Jurkat, Clone E6-1 (cell line): ENCODE measurements around the gene APBA1.
"Not testable (repeated sequence)": the region's sequence is repeated elsewhere in the genome, so short reads cannot be mapped to it uniquely, and the experiment has no call there.

Source experiments
- DNase-seq: peaks from one replicate; pipeline ENCODE4 v3.0.0-alpha.2; 2011; ENCODE audit warnings: low read depth, low spot score
- H3K4me3 ChIP-seq: 2 replicates; pipeline ENCODE4 v1.5.1; 2011; ENCODE audit warnings: mild to moderate bottlenecking, low read length, control low read depth, moderate library complexity

Gene APBA1

GRCh38 chr9:69617006-69617405 is 55.2 kb downstream of the APBA1 start:
- H3K4me3 ChIP-seq, result no peak overlapping the region
- DNase-seq, result no peak

GRCh38 chr9:69615880-69616279 is 56.3 kb downstream of the APBA1 start:
- H3K4me3 ChIP-seq, result no peak overlapping the region
- no peak for DNase-seq

- DNase-seq, result no peak
- H3K4me3 ChIP-seq, result no peak overlapping the region
These were observed 61.0 kb downstream of the APBA1 start for GRCh38 chr9:69611221-69611620.

GRCh38 chr9:69609156-69609555 is 63.0 kb downstream of the APBA1 start:
- H3K4me3 ChIP-seq, result no peak overlapping the region
- no peak for DNase-seq

DNA sequence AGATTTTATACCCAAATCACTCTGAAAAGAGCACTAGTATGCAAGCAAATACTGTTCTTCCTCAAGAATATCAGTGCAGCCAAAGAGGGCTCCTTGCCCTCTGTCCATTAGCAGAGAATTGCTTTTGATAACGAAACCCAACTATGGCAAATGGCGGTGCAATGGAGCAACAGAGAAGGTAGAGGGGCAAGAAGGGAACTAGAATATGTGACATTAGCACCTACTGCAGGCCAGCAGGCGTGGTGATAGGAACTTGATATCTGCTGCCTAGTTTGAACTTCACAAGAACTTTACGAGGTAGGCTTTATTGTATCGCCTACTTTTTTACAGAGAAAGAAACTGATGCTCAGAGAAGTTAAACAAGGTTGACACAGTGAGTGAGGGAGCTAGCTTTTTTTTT is 66.1 kb downstream of the APBA1 start:
- H3K4me3 ChIP-seq, result no peak overlapping the region
- no peak for DNase-seq

- H3K4me3 ChIP-seq, result no peak overlapping the region
- no peak for DNase-seq
These were observed 66.8 kb downstream of the APBA1 start for GRCh38 chr9:69605406-69605805.

- no peak for DNase-seq
- no peak overlapping the region for H3K4me3 ChIP-seq
These were observed 67.5 kb downstream of the APBA1 start for GRCh38 chr9:69604568-69605219.

DNA sequence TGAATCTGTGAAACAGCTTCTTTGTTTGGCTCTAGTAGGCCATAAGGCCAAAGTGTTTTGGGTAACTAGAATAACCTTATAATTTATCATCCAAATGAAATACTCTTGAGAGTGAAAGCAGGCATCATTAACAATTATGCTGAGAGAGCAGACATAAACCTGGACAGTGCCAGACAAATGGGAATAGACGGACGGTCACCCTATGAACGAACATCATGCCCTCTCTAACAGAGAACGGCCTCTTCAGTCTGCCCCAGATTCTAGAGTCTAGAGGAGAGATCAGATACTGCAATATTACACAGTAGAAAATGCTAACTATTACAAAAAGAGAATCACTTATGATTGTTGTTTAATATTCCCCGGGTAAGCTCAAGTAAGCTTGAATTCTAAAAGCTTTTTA is 68.5 kb downstream of the APBA1 start:
- no peak for DNase-seq
- H3K4me3 ChIP-seq, result no peak overlapping the region

DNA sequence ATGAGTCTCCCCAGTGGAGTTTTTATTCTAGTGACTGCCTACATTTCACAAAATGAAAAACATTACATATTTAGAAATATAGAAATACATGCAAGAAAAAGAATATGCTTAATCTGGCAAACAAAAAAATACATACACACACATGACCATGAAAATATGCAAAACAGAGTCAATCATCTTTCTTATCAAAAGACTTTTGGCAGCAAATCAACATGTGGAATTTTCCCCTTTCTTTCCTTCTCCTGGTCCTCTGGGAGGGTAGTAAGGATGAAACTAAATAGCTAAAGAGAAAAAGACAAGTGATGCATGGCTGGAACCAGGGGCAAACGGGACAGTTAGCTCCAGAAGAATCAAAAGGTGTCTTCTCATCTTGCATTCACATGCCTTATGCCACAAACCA is 69.4 kb downstream of the APBA1 start:
- no peak overlapping the region for H3K4me3 ChIP-seq
- no peak for DNase-seq

- no peak overlapping the region for H3K4me3 ChIP-seq
- DNase-seq, result peak; percentile 46
These were observed 70.5 kb downstream of the APBA1 start for GRCh38 chr9:69601698-69602097.

- peak; percentile 45 for DNase-seq
- no peak overlapping the region for H3K4me3 ChIP-seq
These were observed 71.7 kb downstream of the APBA1 start for GRCh38 chr9:69600314-69601047.

DNA sequence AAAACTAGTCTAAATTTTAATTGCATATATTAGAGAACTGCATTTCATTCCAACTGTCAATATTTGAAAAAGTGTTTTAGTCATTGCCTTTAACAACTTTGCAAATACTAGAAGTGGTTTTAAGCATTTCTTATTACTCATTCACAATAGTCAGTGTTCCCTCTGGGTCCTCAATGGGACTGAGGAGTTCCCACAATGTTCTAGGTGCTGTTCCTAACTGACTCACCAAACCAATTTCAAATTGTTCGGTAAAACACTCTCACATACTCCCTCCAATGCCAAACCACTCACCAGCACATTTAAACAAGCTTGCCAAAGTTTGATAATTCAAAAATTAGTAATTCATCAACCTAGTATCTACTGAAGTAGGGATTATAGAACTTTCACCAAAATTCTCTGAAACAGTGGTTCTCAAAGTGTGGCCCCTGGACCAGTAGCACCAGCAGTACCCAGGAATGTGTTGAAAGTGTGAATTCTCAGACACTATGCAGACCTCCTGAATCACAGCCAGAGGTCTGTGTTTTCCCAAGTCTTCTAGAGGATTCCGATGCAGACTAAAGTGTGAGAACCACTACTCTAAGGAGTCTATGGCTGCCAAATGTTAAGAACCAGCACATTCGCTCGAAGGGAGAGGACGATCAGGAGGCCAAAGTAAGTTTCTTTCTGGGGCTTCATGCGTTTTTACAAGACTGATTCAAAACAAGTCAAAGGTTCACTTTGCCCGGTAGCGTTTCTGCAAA is 72.8 kb downstream of the APBA1 start:
- DNase-seq, result no peak
- H3K4me3 ChIP-seq, result no peak overlapping the region

DNA sequence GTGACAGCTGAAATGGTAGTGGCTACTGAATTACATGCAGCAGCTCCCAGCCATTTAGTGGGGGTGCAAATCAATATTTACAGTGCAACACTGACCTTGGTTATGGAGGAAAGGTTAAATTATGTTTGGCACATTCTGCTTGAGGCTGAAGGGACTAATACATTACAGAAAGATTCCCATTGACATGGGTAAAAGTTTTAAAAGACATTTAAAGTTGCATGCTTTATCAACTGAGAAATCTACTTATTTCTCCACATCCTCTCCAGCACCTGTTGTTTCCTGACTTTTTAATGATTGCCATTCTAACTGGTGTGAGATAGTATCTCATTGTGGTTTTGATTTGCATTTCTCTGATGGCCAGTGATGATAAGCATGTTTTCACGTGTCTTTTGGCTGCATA is 75.3 kb downstream of the APBA1 start:
- DNase-seq, result peak; percentile 70

GRCh38 chr9:69594180-69594579 is 78.0 kb downstream of the APBA1 start:
- DNase-seq, result no peak
- no peak overlapping the region for H3K4me3 ChIP-seq

More for the DNA sequence above, 75.3 kb downstream of the APBA1 start:
- not testable (repeated sequence) for H3K4me3 ChIP-seq

DNA sequence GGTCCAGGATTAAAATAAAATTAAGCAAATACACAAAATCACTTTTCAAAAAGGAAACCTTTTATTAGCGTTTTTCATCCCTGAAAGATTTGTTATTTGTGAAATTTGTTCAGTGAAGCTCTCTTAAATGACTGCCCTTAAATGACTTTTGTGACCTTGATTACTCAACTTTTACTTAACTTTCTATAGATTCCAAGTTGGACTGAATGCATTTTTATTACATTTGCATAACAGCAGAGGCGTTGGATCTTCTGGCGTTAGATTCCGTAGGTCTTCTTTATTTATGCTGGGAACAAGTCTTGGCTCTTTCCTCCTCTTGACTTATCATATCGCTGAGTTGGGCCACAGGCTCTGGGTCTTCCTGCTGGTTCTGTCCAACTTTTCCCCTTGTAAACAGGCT is 78.4 kb downstream of the APBA1 start:
- DNase-seq, result no peak
- H3K4me3 ChIP-seq, result no peak overlapping the region

DNA sequence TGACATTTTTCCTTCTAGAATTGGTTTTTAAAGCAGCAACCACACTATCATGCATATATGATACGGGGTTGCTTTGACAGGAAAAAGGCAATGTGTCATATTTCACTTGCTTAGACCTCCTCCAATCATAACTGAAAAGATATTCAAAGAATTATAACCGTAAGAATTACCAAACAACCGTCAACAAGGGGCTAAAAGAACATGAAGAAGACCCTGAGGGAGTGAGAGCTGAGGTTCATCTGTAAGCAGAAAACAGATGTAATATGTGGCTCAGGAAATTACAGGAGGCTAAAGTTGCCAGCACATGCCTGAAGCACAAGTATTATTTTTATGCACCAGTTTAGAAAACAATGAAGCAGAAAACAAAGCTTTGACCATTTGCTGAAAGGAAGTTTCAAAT is 78.9 kb downstream of the APBA1 start:
- H3K4me3 ChIP-seq, result no peak overlapping the region
- DNase-seq, result no peak

DNA sequence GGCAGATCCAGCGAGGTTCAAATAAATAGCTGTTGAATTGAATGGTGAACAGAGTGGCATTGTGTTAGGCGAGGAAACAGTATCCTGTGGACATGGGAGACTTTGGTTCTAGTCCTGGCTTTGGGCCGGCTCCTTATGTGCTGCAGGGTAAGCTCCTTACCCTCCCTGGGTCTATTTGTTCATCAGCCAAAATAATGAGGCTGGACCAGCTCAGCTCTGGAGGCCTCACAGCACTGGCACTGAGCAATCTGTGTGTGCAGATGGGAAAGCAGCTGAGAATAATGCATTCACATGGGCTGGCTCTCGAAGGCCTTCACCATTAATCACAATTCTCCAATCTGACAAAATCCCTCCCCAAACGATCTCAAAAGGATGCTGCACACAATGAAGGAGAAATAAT is 81.9 kb downstream of the APBA1 start:
- no peak overlapping the region for H3K4me3 ChIP-seq
- DNase-seq, result no peak

GRCh38 chr9:69589156-69589555 is 83.0 kb downstream of the APBA1 start:
- DNase-seq, result no peak
- no peak overlapping the region for H3K4me3 ChIP-seq

- no peak overlapping the region for H3K4me3 ChIP-seq
- no peak for DNase-seq
These were observed 86.6 kb downstream of the APBA1 start for GRCh38 chr9:69585571-69585970.

DNA sequence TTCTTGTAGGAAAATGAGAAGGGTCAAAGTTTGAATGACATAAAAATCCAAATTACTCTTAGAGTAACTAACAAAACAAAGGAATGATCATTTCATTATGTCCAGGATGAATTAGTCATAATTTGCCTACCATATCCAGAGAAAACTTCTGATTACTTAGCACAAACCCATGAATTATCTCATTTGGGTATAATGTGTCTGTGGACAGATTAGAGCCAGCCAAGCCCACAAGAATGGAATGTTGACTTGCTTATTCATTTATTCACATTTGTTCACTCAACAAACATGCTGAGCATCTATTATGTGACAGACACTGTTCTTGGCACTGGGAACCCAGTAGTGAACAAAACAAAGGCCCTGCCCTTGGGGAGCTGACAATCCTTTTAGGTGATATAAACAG is 87.4 kb downstream of the APBA1 start:
- no peak for DNase-seq
- no peak overlapping the region for H3K4me3 ChIP-seq
